Measurements from ENCODE around the gene DLX1. TPM values are rescaled to one million over a fixed set of nuclear protein-coding genes. Genes with fewer than 3 reads are reported as not detected.

The DLX1 gene
- total RNA-seq, 1 experiment from 2014 or later = 0.77 TPM

GRCh38 chr2:172116107-172116506, 30.8 kb downstream of the DLX1 start:
- Mint-ChIP-seq H3K4me1 (ENCODE audit: insufficient read depth, unreplicated experiment) (peaks cover 11% of the 10 kb centered on the region), H3K36me3 (ENCODE audit: insufficient read depth, unreplicated experiment) (no peaks in the 10 kb centered on the region), H3K27ac (ENCODE audit: low read depth, unreplicated experiment) (no peak overlapping the region), H3K27me3 (ENCODE audit: insufficient read depth, unreplicated experiment) (no peaks in the 10 kb centered on the region), H3K9me3 (ENCODE audit: unreplicated experiment) (no peaks in the 10 kb centered on the region), H3K4me3 (ENCODE audit: unreplicated experiment) (no peak overlapping the region)
- intact Hi-C loops (cut with micrococcal nuclease) = no loop called here
- no TSS peak for BruUV-seq (replicated peaks)
- ChIA-PET POLR2A (interaction anchor here (0.6 to 1.5 kb wide), 3 partner anchors 10 to 607 kb away, joined by 3 to 7 read pairs (median 3); partner anchors contain the start of gene DLX2), CTCF (interaction anchor here (0.6 to 1.8 kb wide), 3 partner anchors 9 to 419 kb away, joined by 3 to 6 read pairs (median 5); no protein-coding TSS in a partner anchor)
- TF ChIP-seq CTCF (IDR thresholded peaks at IDR 0.05; ENCODE audit: unreplicated experiment) = no peak
- no peak for DNase-seq (ENCODE audit: unreplicated experiment)

GRCh38 chr2:172119089-172119488, 33.8 kb downstream of the DLX1 start:
- intact Hi-C loops (cut with micrococcal nuclease) = no loop called here
- no peaks in the 10 kb centered on the region for H3K36me3 Mint-ChIP-seq (ENCODE audit: insufficient read depth, unreplicated experiment)
- H3K9me3 Mint-ChIP-seq (ENCODE audit: unreplicated experiment) = no peaks in the 10 kb centered on the region
- peak overlapping the region; percentile 61 for H3K27ac Mint-ChIP-seq (ENCODE audit: low read depth, unreplicated experiment)
- H3K27me3 Mint-ChIP-seq (ENCODE audit: insufficient read depth, unreplicated experiment) = no peaks in the 10 kb centered on the region
- BruUV-seq (replicated peaks) = no TSS peak
- DNase-seq (ENCODE audit: unreplicated experiment) = peak; percentile 82
- CTCF ChIA-PET = interaction anchor here (1.0 kb wide), 1 partner anchor 8 kb away, joined by 3 read pairs; no protein-coding TSS in a partner anchor
- POLR2A ChIA-PET = interaction anchor here (0.6 to 3.6 kb wide), 5 partner anchors 8 to 81 kb away, joined by 3 to 20 read pairs (median 3); partner anchors contain the start of gene DLX2
- no peak overlapping the region for H3K4me3 Mint-ChIP-seq (ENCODE audit: unreplicated experiment)
- peaks cover 20% of the 10 kb centered on the region for H3K4me1 Mint-ChIP-seq (ENCODE audit: insufficient read depth, unreplicated experiment)
- no peak for TF ChIP-seq CTCF (IDR thresholded peaks at IDR 0.05; ENCODE audit: unreplicated experiment)

GRCh38 chr2:172120118-172120517, 34.8 kb downstream of the DLX1 start:
- Mint-ChIP-seq H3K9me3 (ENCODE audit: unreplicated experiment) (no peaks in the 10 kb centered on the region), H3K4me3 (ENCODE audit: unreplicated experiment) (no peak overlapping the region), H3K27ac (ENCODE audit: low read depth, unreplicated experiment) (no peak overlapping the region), H3K27me3 (ENCODE audit: insufficient read depth, unreplicated experiment) (no peaks in the 10 kb centered on the region), H3K36me3 (ENCODE audit: insufficient read depth, unreplicated experiment) (no peaks in the 10 kb centered on the region), H3K4me1 (ENCODE audit: insufficient read depth, unreplicated experiment) (peaks cover 20% of the 10 kb centered on the region)
- no peak for TF ChIP-seq CTCF (IDR thresholded peaks at IDR 0.05; ENCODE audit: unreplicated experiment)
- ChIA-PET POLR2A (interaction anchor here (0.8 to 3.6 kb wide), 6 partner anchors 9 to 198 kb away, joined by 3 to 20 read pairs (median 4); partner anchors contain the start of genes DLX2 and HAT1), CTCF (interaction anchor here (1.0 to 1.1 kb wide), 2 partner anchors 309 to 342 kb away, joined by 3 read pairs; no protein-coding TSS in a partner anchor)
- no peak for DNase-seq (ENCODE audit: unreplicated experiment)
- BruUV-seq (replicated peaks) = no TSS peak
- intact Hi-C loops (cut with micrococcal nuclease) = no loop called here

- intact Hi-C loops (cut with micrococcal nuclease) = no loop called here
- CTCF ChIA-PET = interaction anchor here (1.0 to 1.4 kb wide), 5 partner anchors 9 to 333 kb away, joined by 3 to 8 read pairs (median 4); partner anchors contain the start of gene DLX2
- Mint-ChIP-seq H3K4me3 (ENCODE audit: unreplicated experiment) (no peak overlapping the region), H3K27ac (ENCODE audit: low read depth, unreplicated experiment) (no peak overlapping the region), H3K4me1 (ENCODE audit: insufficient read depth, unreplicated experiment) (peaks cover 5% of the 10 kb centered on the region), H3K9me3 (ENCODE audit: unreplicated experiment) (no peaks in the 10 kb centered on the region), H3K36me3 (ENCODE audit: insufficient read depth, unreplicated experiment) (peaks cover 6% of the 10 kb centered on the region), H3K27me3 (ENCODE audit: insufficient read depth, unreplicated experiment) (no peaks in the 10 kb centered on the region)
- BruUV-seq (replicated peaks) = no TSS peak
- POLR2A ChIA-PET = interaction anchor here (0.8 to 2.7 kb wide), 8 partner anchors 8 to 606 kb away, joined by 3 to 15 read pairs (median 3); partner anchors contain the start of genes CYBRD1 and SLC25A12
- TF ChIP-seq CTCF (IDR thresholded peaks at IDR 0.05; ENCODE audit: unreplicated experiment) = no peak
- DNase-seq (ENCODE audit: unreplicated experiment) = peak; percentile 93
These were observed 43.2 kb downstream of the DLX1 start for GRCh38 chr2:172128484-172128883.
